ENCODE measurements around the gene CGB2.
"Not testable (repeated sequence)": the region's sequence is repeated elsewhere in the genome, so short reads cannot be mapped to it uniquely, and the experiment has no call there.

CGB2 gene

GRCh38 chr19:49031642-49032301 lies at the start of gene CGB2:
Gene CGB2 (plus strand): TSS chr19:49031890. CDS start chr19:49032096, 206 bp downstream.
- not testable (repeated sequence) for DNase-seq (ENCODE audit: low read depth in 2 of 2)

DNA sequence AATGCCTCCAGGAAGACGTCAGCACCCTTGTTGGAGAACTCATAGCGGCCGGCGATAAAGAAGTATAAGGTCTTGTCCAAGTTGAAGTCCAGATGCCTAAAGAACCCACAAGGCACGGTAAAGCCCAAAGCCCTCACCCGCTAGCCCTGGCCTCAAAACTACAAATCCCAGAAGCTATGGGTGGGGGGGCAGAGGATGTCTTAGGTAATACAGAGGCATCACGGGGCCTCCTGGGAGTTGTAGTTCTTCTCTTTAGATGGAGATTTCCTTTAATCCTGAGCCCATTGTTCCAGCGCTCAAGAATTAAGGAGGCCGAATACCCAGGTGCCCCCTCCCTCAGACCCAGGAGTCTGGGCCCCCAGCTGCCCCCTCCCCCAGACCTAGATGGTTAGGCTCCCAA lies 49.4 kb upstream of the CGB2 start:
- no peak for DNase-seq (ENCODE audit: low read depth in 2 of 2)

DNA sequence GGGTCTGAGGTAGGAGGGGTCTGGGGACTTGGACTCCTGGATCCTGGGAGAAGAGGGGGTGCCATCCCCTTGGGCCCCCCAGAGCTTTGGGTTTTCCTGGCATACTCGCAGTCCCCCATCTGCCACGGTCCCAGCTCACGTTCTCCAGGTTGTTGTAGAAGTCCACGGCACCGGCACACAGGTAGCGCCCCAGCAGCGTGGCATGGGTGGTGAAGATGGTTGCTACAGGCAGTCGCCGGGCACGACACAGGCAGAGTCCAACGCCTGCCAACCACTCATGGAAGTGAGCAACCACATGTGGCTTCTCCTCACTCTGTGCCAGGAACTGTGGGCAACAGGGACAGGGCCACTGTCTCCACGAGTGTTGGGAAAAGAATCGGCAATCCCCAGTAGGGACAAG lies 46.0 kb upstream of the CGB2 start:
- DNase-seq (ENCODE audit: low read depth in 2 of 2) = no peak

DNA sequence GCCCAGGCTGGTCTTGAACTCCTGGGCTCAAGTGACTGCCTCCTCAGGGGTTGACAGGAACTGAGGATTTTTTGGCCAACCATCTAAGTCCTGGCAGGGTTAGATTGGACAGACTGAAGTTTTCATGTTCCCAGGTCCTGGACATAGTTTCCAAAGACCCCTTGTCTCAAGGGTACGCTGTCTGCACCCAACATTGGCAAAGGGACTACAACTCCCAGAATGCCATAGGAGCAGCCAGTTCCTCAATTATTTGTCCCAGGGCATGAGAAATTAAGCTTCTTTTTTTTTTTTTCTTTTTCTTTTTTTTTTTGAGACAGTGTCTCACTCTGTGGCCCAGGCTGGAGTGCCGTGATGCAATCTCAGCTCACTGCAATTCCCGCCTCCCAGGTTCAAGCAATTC lies 45.5 kb upstream of the CGB2 start:
- DNase-seq (ENCODE audit: low read depth in 2 of 2) = no peak

DNA sequence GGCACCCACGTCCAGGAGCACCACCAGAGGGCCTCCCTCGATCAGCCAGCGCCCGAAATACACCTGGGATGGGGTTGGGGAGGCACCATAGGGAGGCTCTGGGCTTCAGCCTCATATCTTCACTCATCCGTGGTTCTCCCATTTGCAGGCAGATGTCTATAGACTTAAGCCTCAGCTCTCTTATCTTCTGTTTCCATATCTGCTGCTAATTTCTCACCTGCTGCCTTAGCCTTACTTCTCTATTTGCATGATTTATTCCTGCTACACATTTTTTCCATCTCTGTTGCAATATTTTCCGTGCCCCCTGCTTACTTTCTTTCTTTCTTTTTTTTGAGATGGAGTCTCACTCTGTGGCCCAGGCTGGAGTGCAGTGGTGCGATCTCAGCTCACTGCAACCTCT lies 44.4 kb upstream of the CGB2 start:
- no peak for DNase-seq (ENCODE audit: low read depth in 2 of 2)

- no peak for DNase-seq (ENCODE audit: low read depth in 2 of 2)
Measured at GRCh38 chr19:48988286-48988685, 43.4 kb upstream of the CGB2 start.

DNA sequence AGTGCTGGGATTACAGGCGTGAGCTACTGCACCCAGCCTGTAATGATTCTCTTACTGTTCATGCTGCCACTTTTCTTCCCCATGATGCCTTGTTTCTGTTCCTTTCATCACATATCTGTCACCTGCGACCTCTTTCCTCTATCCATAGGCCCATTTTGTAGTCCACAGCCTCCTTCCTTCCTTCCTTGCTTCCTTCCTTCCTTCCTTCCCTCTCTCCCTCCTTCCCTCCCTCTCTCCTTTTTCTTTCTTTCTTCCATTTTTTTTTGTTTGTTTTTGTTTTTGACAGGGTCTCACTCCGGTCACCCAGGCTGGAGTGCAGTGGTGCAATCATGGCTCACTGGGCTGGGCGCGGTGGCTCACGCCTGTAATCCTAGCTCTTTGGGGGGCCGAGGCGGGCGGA lies 42.8 kb upstream of the CGB2 start:
- no peak for DNase-seq (ENCODE audit: low read depth in 2 of 2)

GRCh38 chr19:48989701-48990291 lies 41.9 kb upstream of the CGB2 start:
- no peak for DNase-seq (ENCODE audit: low read depth in 2 of 2)

DNA sequence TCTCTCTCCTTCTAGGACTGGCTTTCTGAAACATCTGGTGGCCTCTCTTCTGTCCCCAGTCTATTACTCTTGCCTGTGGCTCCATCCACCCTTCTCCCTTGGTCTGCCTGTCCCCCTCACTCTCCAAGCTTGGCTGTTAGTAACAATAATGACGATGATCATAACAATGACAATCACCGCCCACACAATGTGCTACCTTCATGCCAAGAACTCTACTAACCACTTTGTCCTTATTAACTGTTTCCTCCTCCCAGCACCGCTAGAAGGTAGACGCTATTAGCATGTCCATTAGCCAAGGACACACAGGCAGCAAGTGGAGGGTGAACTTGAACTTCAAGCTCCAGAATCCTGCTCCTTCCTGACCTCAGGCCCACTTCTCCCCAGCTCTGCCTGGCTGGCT lies 41.3 kb upstream of the CGB2 start:
- DNase-seq (ENCODE audit: low read depth in 2 of 2) = no peak

- DNase-seq (ENCODE audit: low read depth in 2 of 2) = no peak
Measured at GRCh38 chr19:48991011-48991609, 40.6 kb upstream of the CGB2 start.

DNA sequence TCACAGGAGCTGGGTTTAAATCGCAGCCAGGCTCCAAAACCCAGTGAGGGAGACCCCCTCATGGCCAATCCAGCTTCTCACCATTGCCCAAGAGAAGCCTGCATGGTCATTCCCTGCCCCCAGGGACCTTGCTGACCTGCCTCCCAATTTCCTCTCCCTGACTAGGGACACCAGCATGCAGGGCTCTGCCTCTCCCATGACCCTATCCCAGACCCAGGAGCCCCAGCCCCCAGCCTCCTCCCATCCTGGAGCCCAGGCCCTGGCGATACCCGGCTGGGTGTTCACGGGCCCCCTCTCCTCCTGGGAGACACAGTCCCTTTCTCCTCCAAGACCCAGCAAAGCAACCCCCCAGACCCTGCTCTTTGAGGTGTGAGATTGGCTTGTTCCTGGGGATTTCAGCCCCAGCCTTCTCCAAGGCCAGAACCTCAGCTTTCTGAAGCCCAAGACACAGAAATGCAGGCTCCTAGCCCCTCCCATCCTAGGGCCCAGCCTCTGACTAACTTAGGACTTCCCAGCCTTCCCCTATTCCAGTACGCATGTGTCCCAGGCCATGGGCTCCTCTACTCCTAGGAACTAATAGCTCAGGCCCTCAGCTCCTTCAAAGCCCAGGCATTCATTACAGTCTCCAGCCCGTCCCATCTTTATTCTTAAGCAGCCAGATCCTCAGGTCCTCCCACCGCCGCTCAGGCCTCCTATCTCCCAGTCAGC lies 39.7 kb upstream of the CGB2 start:
- no peak for DNase-seq (ENCODE audit: low read depth in 2 of 2)

GRCh38 chr19:48992581-48993174 lies 39.0 kb upstream of the CGB2 start:
- DNase-seq (ENCODE audit: low read depth in 2 of 2) = no peak

GRCh38 chr19:48993175-48994034 lies 38.3 kb upstream of the CGB2 start, which contains the start of the genes GYS1 and RUVBL2:
Gene GYS1 (minus strand): TSS chr19:48993309. CDS start chr19:48993112, 197 bp downstream.
Gene RUVBL2 (plus strand): TSS chr19:48993887. CDS start chr19:48993912, 25 bp downstream.
- DNase-seq (ENCODE audit: low read depth in 2 of 2) = peak; percentile 97 to 98

- no peak for DNase-seq (ENCODE audit: low read depth in 2 of 2)
Measured at GRCh38 chr19:48994035-48994386, 37.7 kb upstream of the CGB2 start.

- DNase-seq (ENCODE audit: low read depth in 2 of 2) = peak in 1 of 2 donors; percentile 27
Measured at GRCh38 chr19:48997972-48998371, 33.7 kb upstream of the CGB2 start.

GRCh38 chr19:48999481-49000325 lies 32.0 kb upstream of the CGB2 start:
- DNase-seq (ENCODE audit: low read depth in 2 of 2) = peak; percentile 35 to 40

- DNase-seq (ENCODE audit: low read depth in 2 of 2) = no peak
Measured at GRCh38 chr19:49004133-49004532, 27.6 kb upstream of the CGB2 start.

- DNase-seq (ENCODE audit: low read depth in 2 of 2) = no peak
Measured at GRCh38 chr19:49004964-49005614, 26.6 kb upstream of the CGB2 start.

- DNase-seq (ENCODE audit: low read depth in 2 of 2) = no peak
Measured at GRCh38 chr19:49006905-49007304, 24.8 kb upstream of the CGB2 start.

- DNase-seq (ENCODE audit: low read depth in 2 of 2) = no peak
Measured at GRCh38 chr19:49009828-49010227, 21.9 kb upstream of the CGB2 start.
